HuH-7.5 (cell line): Measurements from ENCODE around the gene CPLANE1.
"Not testable (repeated sequence)": the region's sequence is repeated elsewhere in the genome, so short reads cannot be mapped to it uniquely, and the experiment has no call there.

Experiments used
- DNase-seq: peaks from one replicate; pipeline ENCODE4 v3.0.0; 2011; ENCODE audit warnings: low spot score

CPLANE1 gene

DNA sequence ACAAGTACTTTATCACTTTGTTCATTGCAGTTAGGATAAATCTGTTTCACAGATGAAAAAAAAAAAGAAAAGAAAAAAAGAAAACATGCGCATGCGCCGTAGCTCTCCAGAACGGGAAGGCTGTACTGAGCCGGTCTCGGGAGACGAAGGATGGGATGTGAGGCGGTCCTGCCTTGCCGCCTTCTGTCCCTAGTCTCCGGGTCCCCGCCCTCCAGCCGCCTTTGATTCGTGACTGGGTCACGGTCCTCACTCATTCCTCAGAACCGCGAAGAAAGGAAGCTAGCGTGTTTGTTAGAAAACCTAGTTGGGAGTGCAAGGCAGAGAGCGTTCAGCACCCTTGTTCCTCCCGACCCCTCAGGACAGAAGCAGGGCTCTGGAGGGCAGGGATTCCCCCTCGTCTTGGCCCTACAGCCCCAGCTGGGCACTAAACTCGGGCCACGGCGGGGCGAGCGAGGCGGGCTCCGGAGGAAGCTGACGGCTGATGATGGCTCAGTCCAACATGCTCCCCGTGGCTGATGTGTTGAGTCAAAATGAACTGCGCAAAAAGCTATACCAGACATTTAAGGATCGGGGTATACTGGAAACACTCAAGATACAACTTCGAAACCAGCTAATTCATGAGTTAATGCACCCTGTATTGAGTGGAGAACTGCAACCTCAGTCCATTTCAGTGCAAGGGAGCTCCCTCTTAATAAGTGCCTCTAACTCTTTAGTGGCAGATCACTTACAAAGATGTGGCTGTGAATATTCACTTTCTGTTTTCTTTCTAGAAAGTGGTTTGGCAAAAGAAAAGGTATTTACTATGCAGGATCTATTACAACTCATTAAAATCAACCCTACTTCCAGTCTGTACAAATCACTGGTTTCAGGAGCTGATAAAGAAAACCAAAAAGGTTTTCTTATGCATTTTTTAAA, 40.0 kb downstream of the CPLANE1 start:
- DNase-seq: no peak

DNA sequence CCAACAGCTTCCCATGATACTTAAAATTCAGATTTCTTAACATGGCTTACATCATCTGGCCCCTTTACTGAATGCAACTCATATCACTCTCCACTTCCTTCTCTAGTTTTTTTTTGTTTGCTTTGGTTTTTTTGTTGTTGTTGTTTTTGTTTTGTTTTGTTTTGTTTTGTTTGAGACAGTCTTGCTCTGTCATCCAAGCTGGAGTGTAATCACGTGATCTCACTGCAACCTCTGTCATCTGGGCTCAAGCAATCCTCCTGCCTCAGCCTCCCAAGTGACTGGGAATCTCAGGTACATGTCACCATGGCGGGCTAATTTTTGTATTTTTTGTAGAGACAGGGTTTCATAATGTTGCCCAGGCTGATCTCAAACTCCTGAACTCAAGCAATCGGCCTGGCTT, 41.4 kb downstream of the CPLANE1 start:
- no peak for DNase-seq

DNA sequence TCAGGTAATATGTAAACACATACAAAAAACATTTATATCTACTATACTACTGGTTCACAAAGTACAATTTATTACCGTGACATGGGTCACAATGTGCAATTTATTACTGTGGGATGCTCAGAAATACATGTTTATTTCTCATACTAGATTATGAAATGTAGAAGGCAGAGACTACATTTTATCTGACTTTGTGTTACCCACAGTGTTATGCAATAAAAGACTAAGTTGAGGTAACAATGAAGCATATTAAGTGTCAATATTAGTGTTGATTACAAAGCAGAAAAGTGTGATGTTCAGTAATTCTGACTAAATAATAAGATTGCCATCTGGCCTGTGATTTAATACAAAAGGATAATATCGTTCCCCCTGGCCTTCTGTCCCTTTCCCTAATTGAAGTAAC, 42.4 kb downstream of the CPLANE1 start:
- no peak for DNase-seq

DNA sequence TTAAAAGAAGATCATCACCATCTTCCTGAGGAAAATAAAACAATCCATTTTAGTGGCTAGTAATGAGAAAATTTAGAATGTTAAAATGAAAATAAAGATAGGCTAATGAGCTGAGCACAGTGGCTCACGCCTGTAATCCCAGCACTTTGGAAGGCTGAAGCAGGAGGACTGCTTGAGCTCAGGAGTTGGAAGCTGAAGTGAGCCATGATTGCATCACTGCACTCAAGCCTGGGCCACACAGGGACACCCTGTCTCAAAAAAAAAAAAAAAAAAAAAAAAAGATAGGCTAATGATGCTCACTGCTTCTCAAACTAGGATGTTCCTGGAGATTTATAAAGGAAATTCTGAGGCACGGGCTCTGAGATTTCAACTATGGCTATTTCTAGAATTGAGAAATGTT, 50.3 kb downstream of the CPLANE1 start:
- DNase-seq: no peak

DNA sequence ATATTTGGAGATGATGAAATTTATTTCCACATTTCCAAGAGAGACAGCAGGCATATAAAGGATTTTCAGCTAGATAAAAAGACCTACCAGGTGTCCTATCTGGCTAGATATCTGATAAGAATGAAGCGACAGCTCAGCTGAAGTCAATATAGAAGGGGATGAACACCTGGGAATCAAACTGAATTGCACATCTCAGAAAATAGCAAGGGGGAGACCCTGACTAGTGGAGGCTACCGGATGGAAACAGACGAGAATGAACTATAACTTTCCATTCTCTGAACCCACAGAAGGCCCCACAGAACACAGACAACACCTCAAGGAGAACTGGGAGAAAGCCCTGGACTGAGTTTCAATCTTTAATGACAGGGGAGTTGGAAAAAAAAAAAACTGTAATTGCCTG, 51.1 kb downstream of the CPLANE1 start:
- DNase-seq: no peak

DNA sequence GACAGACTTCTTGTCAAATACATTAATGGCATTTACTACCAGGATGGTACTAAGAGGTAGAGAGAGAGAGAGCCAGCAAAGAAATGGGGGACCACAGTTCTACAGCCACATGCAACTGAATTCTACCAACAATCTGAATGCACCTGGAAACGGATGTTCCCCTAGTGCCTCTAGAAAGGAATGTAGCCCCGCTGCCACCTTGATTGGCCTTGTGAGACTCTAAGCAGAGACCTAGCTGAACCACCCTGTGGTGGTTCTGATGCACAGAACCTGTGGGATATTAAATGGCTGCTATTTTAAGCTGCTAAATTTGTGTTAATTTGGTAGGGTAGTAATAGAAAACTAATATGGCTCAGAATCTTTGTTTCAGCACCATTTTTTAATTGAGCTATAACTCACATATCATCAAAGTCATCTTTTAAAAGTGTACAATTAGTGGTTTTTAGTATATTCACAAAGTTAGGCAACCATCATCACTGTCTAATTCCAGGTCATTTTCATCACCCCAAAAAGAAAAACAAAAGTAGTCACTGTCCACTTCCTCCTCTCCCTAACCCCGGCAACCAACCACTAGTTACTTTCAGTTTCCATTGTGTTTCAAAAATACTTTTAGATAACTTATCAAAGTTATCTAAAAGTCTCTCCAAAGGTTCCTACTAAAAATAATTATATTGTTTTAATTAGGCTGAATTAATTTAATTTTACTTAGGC, 51.7 kb downstream of the CPLANE1 start:
- DNase-seq: no peak

DNA sequence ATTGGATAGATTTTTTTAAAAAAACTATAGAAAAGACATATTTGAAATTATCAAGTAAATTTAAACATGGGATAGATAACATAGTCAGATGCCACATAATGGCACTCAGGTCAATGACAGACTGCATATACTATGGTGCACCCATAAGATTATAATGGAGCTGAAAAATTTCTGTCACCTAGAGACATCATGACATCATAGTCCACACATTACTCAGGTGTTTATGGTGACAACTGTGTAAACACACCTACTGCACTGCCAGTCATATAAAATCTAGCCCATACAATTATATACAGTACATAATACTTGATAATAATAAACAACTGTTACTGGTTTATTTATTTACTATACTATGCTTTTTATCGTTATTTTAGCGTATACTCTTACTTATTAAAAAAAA, 58.6 kb downstream of the CPLANE1 start:
- no peak for DNase-seq

DNA sequence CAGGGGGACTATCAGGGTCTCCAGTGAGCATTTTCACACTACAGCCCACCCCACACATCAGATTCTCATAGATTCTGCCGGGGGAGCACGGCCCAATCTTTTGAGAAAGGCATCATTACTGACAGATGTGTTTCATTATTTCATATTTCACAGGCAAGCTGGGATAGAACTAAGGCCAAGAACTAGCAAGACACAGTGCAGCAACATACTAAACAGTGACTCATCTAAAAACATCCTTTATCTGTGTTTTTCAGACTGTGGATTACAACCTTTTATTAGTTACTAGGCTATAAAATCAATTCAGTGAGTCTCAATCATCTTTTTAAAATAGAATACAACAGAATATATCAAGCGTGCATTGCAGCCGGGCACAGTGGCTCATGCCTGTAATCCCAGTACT, 59.8 kb downstream of the CPLANE1 start:
- no peak for DNase-seq

DNA sequence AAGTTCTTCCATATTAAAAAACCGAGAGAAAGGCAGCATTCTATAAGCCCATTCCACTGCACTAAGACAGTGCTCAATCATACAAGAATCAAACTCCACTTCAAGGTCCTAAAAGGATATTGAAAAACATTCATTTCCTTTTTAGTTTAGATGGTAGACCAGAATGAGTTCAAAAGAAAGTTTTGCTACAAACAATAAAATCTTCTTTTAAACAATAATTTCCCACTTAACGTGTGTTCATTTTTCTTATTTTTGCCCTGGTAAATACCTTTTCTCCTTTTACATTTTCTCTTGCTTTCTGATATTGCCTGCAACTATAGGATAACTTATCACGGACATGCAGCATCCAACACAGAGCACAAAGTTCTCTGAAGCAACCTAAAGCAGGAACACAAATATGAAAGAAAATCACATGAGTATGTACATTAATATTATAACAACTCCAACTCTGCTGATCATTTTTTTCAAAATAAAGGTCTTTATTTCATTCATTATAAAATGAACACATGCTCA, 61.7 kb downstream of the CPLANE1 start:
- no peak for DNase-seq

DNA sequence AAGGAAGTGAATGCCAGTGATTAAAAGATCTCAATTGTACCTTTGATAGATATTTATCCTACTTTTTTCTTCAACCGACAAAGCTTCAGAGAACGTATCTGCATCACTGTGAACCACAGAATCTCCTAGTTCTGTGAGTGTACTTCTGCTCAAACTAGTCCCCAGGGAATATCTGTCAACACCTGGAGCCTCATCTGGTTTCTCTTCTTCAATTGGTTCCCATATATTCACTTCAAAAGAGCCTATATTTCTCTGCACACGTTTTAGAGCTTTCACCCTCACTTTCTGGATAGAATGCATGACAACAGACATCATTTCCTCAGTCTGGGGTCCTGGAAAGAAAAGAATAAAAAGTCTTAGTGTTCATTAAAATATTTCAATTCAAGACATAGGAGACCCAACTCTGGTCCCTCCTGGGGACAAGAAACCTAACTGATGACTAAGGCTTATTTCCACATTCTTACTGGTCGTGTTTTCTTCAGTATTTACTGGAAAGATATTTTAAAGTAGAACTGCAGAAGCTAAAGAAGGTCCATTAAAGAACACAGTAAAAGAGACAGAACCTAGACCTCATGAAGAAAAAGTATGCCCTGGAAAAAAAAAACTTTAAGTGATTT, 64.3 kb downstream of the CPLANE1 start:
- no peak for DNase-seq

DNA sequence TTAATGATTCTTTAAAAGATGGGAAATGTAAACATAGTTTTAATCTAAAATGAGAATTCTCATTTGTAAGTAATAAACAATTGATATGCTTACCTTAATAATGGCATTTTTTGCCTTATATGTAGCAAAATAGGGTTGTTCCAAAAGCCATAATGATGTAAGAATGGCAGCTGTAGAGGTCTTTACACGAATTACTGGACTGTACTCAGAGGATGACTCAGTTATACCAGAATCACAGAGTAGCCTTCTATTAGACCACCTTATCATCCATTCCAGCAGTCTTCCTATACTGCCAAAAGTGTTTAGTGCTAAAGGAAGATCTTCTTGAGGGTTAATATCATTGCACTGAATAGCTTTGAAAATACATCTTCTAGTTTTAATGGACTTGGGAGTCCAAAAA, 66.5 kb downstream of the CPLANE1 start:
- no peak for DNase-seq

DNA sequence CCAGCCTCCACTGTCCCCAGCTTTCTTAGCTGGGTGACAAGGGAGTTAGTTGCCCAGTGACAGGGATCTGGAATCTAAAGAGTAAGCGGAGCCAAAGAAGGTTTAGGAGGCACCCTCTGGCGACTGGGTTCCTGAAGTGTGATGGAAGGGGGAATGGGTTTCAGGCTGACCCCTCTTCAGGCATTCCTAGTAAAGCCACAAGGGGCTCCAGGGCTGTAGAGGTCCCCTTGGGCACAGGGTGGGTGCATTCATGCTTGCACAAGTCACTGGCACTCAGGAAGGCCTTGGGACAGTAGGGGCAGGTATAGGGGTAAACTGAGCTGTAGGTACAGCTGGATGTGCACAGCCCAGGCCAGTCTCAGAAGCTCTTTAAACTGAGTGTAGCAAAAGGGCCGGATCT, 74.2 kb downstream of the CPLANE1 start:
- no peak for DNase-seq

DNA sequence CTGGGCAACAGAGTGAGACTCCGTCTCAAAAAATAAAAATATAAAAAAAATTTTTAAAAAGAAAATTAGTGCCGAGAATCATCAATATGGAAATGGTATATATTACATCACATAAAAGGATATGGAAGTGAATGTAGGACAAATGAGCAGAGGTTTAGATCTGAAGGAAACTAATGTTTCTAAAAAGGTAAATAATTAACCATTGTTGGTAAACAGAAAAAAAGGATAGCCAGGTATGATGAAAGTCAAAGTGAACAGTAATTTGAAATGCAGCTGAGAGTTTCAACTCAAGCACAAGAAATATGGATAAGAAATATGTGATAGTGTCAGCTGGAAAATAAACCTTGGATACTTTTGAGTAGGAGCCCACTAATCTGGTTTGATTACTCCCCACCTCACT, 76.2 kb downstream of the CPLANE1 start:
- no peak for DNase-seq

DNA sequence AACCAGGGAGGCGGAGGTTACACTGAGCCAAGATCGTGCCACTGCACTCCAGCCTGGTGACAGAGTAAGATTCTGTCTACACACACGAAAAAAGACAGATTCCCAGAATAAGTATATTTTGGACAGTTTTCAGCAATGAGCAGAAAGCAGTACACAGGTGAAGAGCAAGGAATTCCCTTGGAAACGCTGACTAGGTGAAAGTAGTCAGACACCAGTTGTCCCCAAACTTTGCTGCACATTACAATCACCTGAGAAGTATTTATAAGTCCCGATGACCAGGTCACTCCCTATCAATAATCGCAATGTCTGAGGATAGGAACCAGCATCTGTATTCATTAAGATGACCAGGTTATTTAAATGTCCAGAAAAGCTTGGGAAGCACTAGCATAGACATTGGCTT, 78.3 kb downstream of the CPLANE1 start:
- DNase-seq: no peak

DNA sequence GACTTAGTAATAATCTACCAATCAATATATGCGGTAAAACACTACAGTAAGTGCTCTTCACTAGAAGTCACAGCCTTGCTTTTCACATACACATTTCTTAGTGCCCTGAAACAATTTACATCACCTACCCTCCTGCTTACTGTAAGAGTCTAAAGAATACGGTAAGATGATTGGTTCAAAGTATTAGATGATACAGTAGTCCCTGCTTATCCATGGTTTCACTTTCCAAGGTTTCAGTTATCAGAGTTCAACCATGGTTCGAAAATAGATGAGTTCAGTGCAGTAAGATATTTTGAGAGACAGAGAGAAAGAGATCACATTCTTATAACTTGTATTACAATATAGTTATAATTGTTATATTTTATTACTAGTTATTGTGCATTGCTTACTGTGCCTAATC, 83.0 kb downstream of the CPLANE1 start:
- DNase-seq: no peak

DNA sequence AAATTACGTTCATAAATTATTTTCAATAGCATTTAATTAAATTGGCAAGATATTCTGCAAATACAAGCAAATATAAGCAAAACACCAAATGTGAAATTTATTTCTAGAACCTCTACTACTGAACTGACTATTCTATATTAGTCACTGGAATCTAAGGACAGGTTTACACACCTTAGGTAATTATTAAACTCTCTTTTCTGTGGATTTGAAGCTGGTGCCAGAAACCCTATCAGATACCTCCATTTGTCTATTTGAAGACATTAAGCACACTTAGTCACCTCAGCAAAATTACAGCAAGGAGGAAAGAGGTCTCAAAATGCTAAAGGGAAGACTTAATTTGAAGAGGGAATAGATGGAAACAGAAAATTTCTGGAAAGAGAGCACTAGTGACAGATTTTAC, 83.4 kb downstream of the CPLANE1 start:
- peak; percentile 12 for DNase-seq

DNA sequence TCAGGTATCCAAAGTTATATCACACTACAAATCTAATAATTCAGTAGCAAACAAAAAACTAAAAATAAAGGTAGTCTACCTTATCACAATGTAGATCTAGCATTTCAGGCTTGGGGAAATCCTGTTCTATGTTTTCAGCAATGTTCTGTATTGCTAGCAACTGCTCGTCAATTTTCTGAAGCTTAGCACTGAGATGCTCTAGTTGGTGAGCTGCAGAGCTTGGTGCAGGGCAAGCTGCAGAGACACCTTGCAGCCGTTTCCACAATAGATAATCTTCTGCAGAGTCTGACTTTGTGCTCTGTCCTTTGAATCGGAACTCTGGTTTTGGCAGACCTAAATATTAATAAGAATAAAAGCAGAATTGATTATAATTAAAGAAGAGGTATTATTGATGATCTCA, 95.5 kb downstream of the CPLANE1 start:
- no peak for DNase-seq

DNA sequence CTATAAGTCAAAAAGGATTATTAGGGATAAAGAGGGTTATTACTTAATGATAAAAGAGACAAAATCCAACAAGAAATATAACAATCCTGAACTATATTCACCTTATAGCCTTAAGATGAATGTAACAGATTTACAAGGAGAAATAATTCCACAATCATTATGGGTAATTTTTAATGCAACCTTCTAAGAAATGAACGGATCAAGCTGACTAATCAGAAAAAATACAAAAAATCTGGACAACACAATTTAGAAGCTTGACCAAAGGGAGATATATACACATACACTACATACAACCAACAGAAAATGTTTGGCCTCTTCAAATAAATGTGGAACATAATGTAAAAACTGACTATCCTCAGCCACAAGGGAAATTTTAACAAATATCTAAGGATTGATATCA, 102.3 kb downstream of the CPLANE1 start:
- DNase-seq: no peak

DNA sequence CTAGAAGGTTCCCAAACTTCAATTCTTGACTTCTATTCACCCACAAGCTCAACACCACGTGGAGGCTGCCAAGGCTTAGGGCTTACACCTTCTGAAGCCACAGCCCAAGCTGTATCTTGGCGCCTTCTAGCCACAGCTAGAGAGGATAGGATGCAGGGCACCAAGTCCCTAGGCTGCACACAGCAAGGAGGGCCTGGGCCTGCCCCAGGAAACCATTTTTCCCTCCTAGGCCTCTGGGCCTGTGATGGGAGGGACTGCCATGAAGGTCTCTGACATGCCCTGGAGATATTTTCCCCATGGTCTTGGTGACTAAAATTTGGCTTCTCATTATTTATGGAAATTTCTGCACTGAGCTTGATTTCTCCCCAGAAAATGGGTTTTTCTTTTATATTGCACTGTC, 112.5 kb downstream of the CPLANE1 start:
- DNase-seq: no peak

DNA sequence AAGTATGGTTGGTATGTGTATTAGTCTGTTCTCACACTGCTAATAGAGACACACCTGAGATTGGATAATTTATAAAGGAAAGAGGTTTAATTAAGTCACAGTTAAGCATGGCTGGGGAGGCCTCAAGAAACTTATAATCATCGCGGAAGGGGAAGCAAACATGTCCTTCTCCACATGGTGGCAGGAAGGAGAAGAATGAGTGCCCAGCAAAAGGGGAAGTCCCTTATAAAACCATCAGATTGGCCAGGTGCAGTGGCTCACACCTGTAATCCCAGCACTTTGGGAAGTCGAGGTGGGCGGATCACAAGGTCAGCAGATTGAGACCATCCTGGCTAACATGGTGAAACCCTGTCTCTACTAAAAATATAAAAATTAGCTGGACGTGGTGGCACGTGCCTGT, 113.9 kb downstream of the CPLANE1 start:
- not testable (repeated sequence) for DNase-seq

DNA sequence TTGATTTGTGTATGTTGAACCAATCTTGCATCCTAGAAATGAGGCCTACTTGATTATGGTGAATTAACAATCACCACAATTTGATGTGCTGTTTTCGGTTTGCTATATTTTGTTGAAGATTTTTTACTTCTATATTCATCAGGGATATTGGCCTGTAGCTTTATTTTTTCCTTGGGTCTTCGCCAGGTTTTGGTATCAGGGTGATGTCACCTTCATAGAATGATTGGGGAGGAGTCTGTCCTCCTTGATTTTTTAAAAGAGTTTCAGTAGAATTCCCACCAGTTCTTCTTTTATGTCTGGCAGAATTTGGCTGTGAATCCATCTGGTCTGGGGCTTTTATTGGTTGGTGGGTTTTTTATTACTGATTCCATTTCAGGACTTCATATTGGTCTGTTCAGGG, 115.2 kb downstream of the CPLANE1 start:
- no peak for DNase-seq

DNA sequence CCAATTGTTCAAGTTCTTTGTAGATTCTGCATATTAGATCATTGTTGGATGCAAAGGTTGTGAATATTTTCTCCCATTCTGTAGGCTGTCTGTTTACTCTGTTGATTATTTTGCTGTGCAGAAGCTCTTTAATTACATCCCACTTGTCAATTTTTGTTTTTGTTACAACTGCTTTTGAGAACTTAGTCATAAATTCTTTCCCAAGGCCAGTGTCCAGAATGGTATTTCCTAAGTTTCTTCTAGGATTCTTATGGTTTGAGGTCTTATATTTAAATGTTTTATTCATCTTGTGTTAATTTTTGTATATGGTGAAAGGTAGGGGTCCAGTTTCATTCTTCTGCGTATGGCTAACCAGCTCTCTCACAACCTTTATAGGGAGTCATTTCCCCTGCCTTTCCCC, 116.5 kb downstream of the CPLANE1 start:
- no peak for DNase-seq

DNA sequence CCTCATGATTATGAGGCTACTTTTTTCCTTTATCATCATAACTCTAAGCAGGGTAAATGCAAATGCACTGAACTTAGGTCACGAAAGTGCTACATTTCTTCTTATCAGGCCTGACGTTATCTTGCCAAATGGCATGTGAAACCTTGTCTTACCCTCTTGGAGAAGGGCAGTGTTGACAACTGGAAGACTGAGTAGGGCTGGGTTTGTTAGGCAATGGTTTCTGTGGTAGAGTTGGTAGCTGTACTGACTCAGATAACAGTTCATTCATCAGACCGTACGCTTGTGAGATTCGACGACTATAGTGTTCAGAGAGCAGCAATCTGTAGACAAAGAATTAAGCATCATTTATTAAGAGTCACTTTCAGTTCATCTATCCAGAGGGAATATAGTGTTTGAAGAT, 127.7 kb downstream of the CPLANE1 start:
- DNase-seq: no peak
